Measurements from ENCODE around the gene FDXR. TPM values are rescaled to one million over a fixed set of nuclear protein-coding genes. Genes with fewer than 3 reads are reported as not detected.
A peak's percentile ranks its signal among the peaks of the same experiment; 100 is the strongest.

Gene FDXR
- total and polyA plus RNA-seq, 2 donors (not counting 1 experiment from before 2014, with no cell fraction given), result 4.6 to 7.0 TPM

DNA sequence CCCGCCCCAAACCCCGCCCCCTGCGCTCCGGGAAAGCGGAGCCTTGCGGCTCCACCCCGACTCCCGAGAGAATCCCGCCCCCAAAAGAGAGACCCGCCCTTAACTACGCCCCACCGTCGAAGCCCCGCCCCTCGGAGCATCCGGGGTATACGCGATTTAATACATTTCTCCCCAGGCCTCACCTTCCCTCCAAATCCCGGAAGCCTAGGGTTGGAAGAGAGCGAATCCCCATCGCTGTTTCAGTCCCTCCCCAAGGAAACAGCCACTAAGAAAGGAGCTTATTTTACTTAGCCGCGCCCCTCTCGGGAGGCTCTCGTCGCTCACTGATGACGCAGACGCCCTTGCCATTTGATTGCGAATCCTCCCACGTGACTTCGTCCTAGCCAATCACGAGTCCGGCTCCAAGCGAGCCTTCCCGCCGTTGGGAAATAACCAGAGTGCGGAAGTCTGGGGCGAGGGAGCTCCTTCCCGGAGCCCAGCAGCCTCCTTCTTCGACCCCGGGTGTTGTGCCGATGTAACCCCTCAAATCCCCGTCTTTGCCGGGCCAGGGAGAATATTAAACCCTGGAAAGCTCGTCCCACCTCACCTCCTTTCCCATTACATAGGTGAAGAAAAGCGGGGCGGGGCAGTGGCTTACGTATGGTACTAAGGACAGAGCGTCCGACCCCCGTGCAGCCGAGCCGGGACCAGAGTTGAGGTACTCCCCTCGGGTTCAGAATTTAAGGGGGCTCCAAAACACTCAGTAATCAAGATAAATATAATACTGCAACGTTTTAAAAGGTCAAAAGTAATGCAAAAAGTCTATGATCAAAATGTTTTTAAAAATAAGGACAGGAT is 461 bp upstream of the FDXR start:
- no peaks in the 10 kb centered on the region for H3K9me3 Mint-ChIP-seq (ENCODE audit: insufficient read depth)
- ChIA-PET CTCF (interaction anchor here (0.7 to 6.2 kb wide), 9 partner anchors 8 to 398 kb away, joined by 3 to 54 read pairs (median 5); partner anchors contain the start of genes GRIN2C and MIF4GD), POLR2A (interaction anchor here (0.6 to 1.8 kb wide), 11 partner anchors 11 to 1655 kb away, joined by 3 to 17 read pairs (median 4); partner anchors contain the start of gene SLC25A19)
- under 1% methylated on average over 37 of the region's 55 CpGs for WGBS (ENCODE audit: insufficient coverage)
- Histone ChIP-seq H3K4me3 (ENCODE audit: control extremely low read depth in 1 of 5, extremely low read depth in 1 of 5, insufficient read depth in 1 of 5, low read depth in 2 of 5, low read length in 4 of 5) (peak overlapping the region; percentile 78 to 91 (median 86)), H3K4me2 (replicated peaks; ENCODE audit: low read depth, low read length, poor library complexity, severe bottlenecking) (peak overlapping the region; percentile 100), H4K20me1 (ENCODE audit: control insufficient read depth, insufficient read depth, low read length, poor library complexity, severe bottlenecking) (no peaks in the 10 kb centered on the region), H3K27me3 (replicated peaks in 1 of 4; ENCODE audit: control extremely low read depth in 1 of 4, control insufficient read depth in 3 of 4, insufficient read depth in 4 of 4, low read length in 3 of 4) (no peaks in the 10 kb centered on the region), H3K9ac (ENCODE audit: low read length) (peak overlapping the region; percentile 81), H3K4me1 (ENCODE audit: control insufficient read depth in 2 of 2, insufficient read depth in 2 of 2, low read length in 2 of 2) (peaks cover 12 to 15% of the 10 kb centered on the region in 2 donors), H3K36me3 (replicated peaks in 1 of 2; ENCODE audit: control extremely low read depth in 1 of 2, control insufficient read depth in 1 of 2, extremely low read depth in 1 of 2, insufficient read depth in 2 of 2, low read length in 1 of 2) (no peaks in the 10 kb centered on the region), H2AFZ (ENCODE audit: insufficient read depth, low read depth, low read length, poor library complexity, severe bottlenecking) (peak overlapping the region; percentile 98), H3K9me3 (ENCODE audit: control extremely low read depth in 1 of 3, control insufficient read depth in 2 of 3, insufficient read depth in 1 of 3, low read length in 2 of 3) (no peaks in the 10 kb centered on the region), H3K79me2 (ENCODE audit: control insufficient read depth, insufficient read depth, low read length) (peaks cover 8% of the 10 kb centered on the region), H3K27ac (ENCODE audit: low read length in 2 of 2) (peak overlapping the region; percentile 95 to 96)
- DNase-seq (peak; percentile 100), ATAC-seq (ENCODE audit: low read depth) (peak; percentile 93)
- H3K4me3 Mint-ChIP-seq, result peak overlapping the region; percentile 81
- H3K27ac Mint-ChIP-seq, result peak overlapping the region; percentile 94
- peaks cover 12% of the 10 kb centered on the region for H3K4me1 Mint-ChIP-seq
- TF ChIP-seq, protein P1, sequence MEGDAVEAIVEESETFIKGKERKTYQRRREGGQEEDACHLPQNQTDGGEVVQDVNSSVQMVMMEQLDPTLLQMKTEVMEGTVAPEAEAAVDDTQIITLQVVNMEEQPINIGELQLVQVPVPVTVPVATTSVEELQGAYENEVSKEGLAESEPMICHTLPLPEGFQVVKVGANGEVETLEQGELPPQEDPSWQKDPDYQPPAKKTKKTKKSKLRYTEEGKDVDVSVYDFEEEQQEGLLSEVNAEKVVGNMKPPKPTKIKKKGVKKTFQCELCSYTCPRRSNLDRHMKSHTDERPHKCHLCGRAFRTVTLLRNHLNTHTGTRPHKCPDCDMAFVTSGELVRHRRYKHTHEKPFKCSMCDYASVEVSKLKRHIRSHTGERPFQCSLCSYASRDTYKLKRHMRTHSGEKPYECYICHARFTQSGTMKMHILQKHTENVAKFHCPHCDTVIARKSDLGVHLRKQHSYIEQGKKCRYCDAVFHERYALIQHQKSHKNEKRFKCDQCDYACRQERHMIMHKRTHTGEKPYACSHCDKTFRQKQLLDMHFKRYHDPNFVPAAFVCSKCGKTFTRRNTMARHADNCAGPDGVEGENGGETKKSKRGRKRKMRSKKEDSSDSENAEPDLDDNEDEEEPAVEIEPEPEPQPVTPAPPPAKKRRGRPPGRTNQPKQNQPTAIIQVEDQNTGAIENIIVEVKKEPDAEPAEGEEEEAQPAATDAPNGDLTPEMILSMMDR (IDR thresholded peaks at IDR 0.05), result no peak
- no peak for TF ChIP-seq EZH2 (IDR thresholded peaks at IDR 0.05; ENCODE audit: borderline replicate concordance, insufficient read depth, low read depth, low read length, poor library complexity, severe bottlenecking)
- no peaks in the 10 kb centered on the region for H3K27me3 Mint-ChIP-seq
- intact Hi-C loops (cut with micrococcal nuclease), result loop anchor here (1.0 kb wide), 3 partner anchors 97 to 139 kb away; partner anchors contain the start of genes MRPL58, NAT9 and NHERF1
